HG03457 (cell line): ENCODE results near the gene PLXNA3.
A peak's percentile ranks its signal among the peaks of the same experiment; 100 is the strongest.

Source experiments
- ATAC-seq: cut with Tn5 transposase; IDR thresholded peaks from one replicate; pipeline ENCODE4 v1.9.1; 2021; ENCODE audit warnings: moderate number of reproducible peaks; ENCODE audit not compliant: unreplicated experiment

The PLXNA3 gene

GRCh38 chrX:154477891-154478477 lies 19.9 kb downstream of the PLXNA3 start:
- no peak for ATAC-seq

- peak; percentile 69 for ATAC-seq
Observed at GRCh38 chrX:154478728-154479622, 20.9 kb downstream of the PLXNA3 start, which contains the start of gene LAGE3. Gene LAGE3, minus strand, starts transcription at chrX:154479281. Its CDS starts 366 bp downstream, at chrX:154478915.

GRCh38 chrX:154481195-154481594 lies 23.1 kb downstream of the PLXNA3 start:
- no peak for ATAC-seq

- no peak for ATAC-seq
Observed at GRCh38 chrX:154481911-154482601, 24.0 kb downstream of the PLXNA3 start.

- ATAC-seq: no peak
Observed at GRCh38 chrX:154482786-154483185, 24.7 kb downstream of the PLXNA3 start.

GRCh38 chrX:154483325-154483724 lies 25.2 kb downstream of the PLXNA3 start:
- no peak for ATAC-seq

GRCh38 chrX:154484255-154485149 lies 26.4 kb downstream of the PLXNA3 start:
- ATAC-seq: no peak

GRCh38 chrX:154485150-154486051 lies 27.3 kb downstream of the PLXNA3 start:
- ATAC-seq: no peak

- ATAC-seq: no peak
Observed at GRCh38 chrX:154486052-154486395, 27.9 kb downstream of the PLXNA3 start.

GRCh38 chrX:154486396-154487207 lies 28.5 kb downstream of the PLXNA3 start, which contains the start of gene UBL4A:
Gene UBL4A, minus strand, starts transcription at chrX:154486615. Its CDS starts 31 bp downstream, at chrX:154486584.
- no peak for ATAC-seq

GRCh38 chrX:154487518-154488290 lies 29.6 kb downstream of the PLXNA3 start:
- no peak for ATAC-seq

GRCh38 chrX:154488336-154489075 lies 30.4 kb downstream of the PLXNA3 start:
- no peak for ATAC-seq

GRCh38 chrX:154489182-154489581 lies 31.1 kb downstream of the PLXNA3 start:
- ATAC-seq: no peak

GRCh38 chrX:154490021-154490413 lies 31.9 kb downstream of the PLXNA3 start:
- ATAC-seq: peak; percentile 1

GRCh38 chrX:154490414-154491083 lies 32.5 kb downstream of the PLXNA3 start, which contains the start of gene SLC10A3:
Gene SLC10A3, minus strand, starts transcription at chrX:154490629. Its CDS starts 1,689 bp downstream, at chrX:154488940.
- ATAC-seq: peak; percentile 74

- no peak for ATAC-seq
Observed at GRCh38 chrX:154494715-154495114, 36.6 kb downstream of the PLXNA3 start.
